Astrocyte (in vitro differentiated cells and primary cell): Measurements from ENCODE around the gene IQCK.

Experiments
- CTCF ChIP-seq: IDR thresholded peaks from 2 replicates; pipeline ENCODE4 v1.5.1; 2011; ENCODE audit warnings: low read depth, mild to moderate bottlenecking, inconsistent platforms, low read length, moderate library complexity; ENCODE audit not compliant: insufficient read depth
- EZH2 ChIP-seq: IDR thresholded peaks from 2 replicates; pipeline ENCODE4 v1.6.1; 2012; ENCODE audit warnings: mild to moderate bottlenecking, low read length, inconsistent platforms; ENCODE audit not compliant: insufficient read depth

DNA sequence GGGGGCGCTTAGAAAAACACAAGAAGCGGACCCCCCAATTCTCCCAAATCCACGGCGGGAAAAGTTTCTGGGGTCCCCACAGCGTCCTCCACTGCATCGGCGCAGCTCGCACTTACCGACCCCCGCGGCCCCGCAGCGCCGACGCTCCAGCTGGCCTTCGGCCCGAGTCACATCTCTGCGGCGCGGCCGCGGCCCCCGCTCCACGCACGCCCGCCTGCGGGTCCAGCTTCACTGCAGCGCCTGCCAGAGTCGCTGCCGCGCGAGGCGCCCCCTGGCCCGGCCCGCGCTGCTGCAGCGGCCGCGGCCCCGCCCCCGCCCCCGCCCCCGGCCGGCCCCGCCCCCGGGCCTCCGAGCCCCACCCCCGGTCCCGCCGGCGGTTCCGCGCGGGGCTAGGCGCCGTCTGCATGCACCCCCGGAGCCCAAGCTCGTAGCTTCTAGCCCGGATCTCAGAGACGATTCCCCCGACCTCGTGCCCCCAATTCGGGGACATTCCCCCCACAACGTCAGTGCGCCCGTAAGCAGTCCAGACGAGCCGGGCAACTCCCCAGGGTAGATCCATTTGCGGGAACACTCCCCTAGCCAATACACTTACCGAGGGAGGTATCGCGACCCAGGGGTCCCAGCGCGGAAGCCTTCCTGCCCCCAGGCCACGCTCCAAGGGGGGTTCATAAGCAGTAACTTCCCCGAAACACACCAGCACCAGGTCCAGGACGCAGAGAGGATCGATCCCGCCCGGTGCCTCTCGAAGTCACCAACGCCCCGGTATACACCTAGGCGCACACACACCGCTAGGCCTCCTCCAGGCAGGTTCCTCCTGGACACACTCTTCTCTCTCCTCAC is 166.8 kb downstream of the IQCK start, which contains the start of gene GPRC5B:
- TF ChIP-seq CTCF: no peak
- peak; percentile 75 for TF ChIP-seq EZH2
